IMR-90 (cell line): Measurements from ENCODE around the gene PPP1R12B. TPM values are rescaled to one million over a fixed set of nuclear protein-coding genes. Genes with fewer than 3 reads are reported as not detected.

Experiments
- ATAC-seq: fragments of 200-7000 bp; cut with Tn5 transposase; 2 replicates; pipeline ENCODE4 v1.9.1; 2020; ENCODE audit warnings: low read depth, mild to moderate bottlenecking, moderate library complexity
- BruUV-seq: library from RNA; stranded (reverse); fragments of 400-500 nt; replicated peaks from 2 replicates; lab custom pipeline; 2021; lab: Mats Ljungman, UMichigan
- CTCF ChIA-PET: fragments of 300-600 bp; formaldehyde crosslinking; extraction: SDS; loops from one replicate; lab custom pipeline; 2021; ENCODE audit warnings: antibody characterized with exemption; lab: Yijun Ruan, JAX
- POLR2A ChIA-PET: fragments of 300-600 bp; sonication (Branson Sonifier 250); formaldehyde crosslinking; loops from one replicate; lab custom pipeline; 2022; ENCODE audit warnings: antibody characterized with exemption; ENCODE audit not compliant: unreplicated experiment; lab: Charles Lee
- DNase-seq: peaks from one replicate; pipeline ENCODE4 v3.0.0; 2013
- H2AFZ ChIP-seq: replicated peaks from 2 replicates; pipeline ENCODE3; 2013; ENCODE audit warnings: low read length, mild to moderate bottlenecking; ENCODE audit not compliant: poor library complexity
- H2AK5ac ChIP-seq: 2 replicates; pipeline ENCODE4 v1.6.1; 2013; ENCODE audit warnings: low read depth, low read length, inconsistent platforms
- H2AK9ac ChIP-seq: replicated peaks from 2 replicates; pipeline ENCODE3; 2013; ENCODE audit warnings: mild to moderate bottlenecking, low read depth, low read length, moderate library complexity; ENCODE audit not compliant: poor library complexity
- H2BK120ac ChIP-seq: 2 replicates; pipeline ENCODE4 v1.6.1; 2013; ENCODE audit warnings: low read depth, low read length, inconsistent platforms
- H2BK15ac ChIP-seq: 3 replicates; pipeline ENCODE4 v1.6.1; 2013; ENCODE audit warnings: low read depth, low read length, inconsistent platforms
- H2BK20ac ChIP-seq: 2 replicates; pipeline ENCODE4 v1.6.1; 2013; ENCODE audit warnings: low read depth, mild to moderate bottlenecking, inconsistent platforms, low read length, moderate library complexity
- H2BK5ac ChIP-seq: 2 replicates; pipeline ENCODE4 v1.6.1; 2013; ENCODE audit warnings: mild to moderate bottlenecking, low read depth, low read length, inconsistent platforms; ENCODE audit not compliant: poor library complexity, severe bottlenecking
- H3K14ac ChIP-seq: replicated peaks from 2 replicates; pipeline ENCODE4 v1.6.1; 2013; ENCODE audit warnings: low read depth, low read length, inconsistent platforms
- H3K18ac ChIP-seq: 2 replicates; pipeline ENCODE4 v1.6.1; 2013; ENCODE audit warnings: low read depth, low read length, control low read depth
- H3K23ac ChIP-seq: 2 replicates; pipeline ENCODE4 v1.6.1; 2013; ENCODE audit warnings: low read depth, low read length, inconsistent platforms
- H3K27ac ChIP-seq: 2 replicates; pipeline ENCODE4 v1.5.1; 2013; ENCODE audit warnings: mild to moderate bottlenecking, control low read depth, low read length; ENCODE audit not compliant: insufficient read depth
- H3K27me3 ChIP-seq: 2 replicates; pipeline ENCODE4 v1.6.1; 2013; ENCODE audit warnings: low read length; ENCODE audit not compliant: control insufficient read depth, insufficient read depth
- H3K36me3 ChIP-seq: 2 replicates; pipeline ENCODE4 v1.6.1; 2013; ENCODE audit warnings: low read length, mixed read lengths; ENCODE audit not compliant: control insufficient read depth, insufficient read depth
- H3K4ac ChIP-seq: 2 replicates; pipeline ENCODE4 v1.6.1; 2013; ENCODE audit warnings: low read depth, low read length, inconsistent platforms
- H3K4me1 ChIP-seq: 2 replicates; pipeline ENCODE4 v1.6.1; 2013; ENCODE audit warnings: low read length, mixed read lengths; ENCODE audit not compliant: control insufficient read depth, insufficient read depth
- H3K4me2 ChIP-seq: 2 replicates; pipeline ENCODE4 v1.6.1; 2013; ENCODE audit warnings: low read depth, mild to moderate bottlenecking, control low read depth, low read length, moderate library complexity
- H3K4me3 ChIP-seq: 2 replicates; pipeline ENCODE4 v1.5.1; 2013; ENCODE audit warnings: low read depth, mild to moderate bottlenecking, control low read depth, low read length, moderate library complexity; ENCODE audit not compliant: insufficient read depth
- H3K56ac ChIP-seq: 2 replicates; pipeline ENCODE4 v1.6.1; 2013; ENCODE audit warnings: low read length, inconsistent platforms; ENCODE audit not compliant: insufficient read depth; ENCODE audit errors: extremely low read depth
- H3K79me1 ChIP-seq, 2 experiments: 2 replicates each; pipeline ENCODE4 v1.6.1; 2013; ENCODE audit warnings: low read length in 2 of 2, inconsistent platforms in 1 of 2, low read depth in 1 of 2
- H3K9ac ChIP-seq: 2 replicates; pipeline ENCODE4 v1.6.1; 2013; ENCODE audit warnings: low read depth, low read length, control low read depth
- H3K9me1 ChIP-seq: 2 replicates; pipeline ENCODE4 v1.6.1; 2013; ENCODE audit warnings: low read length, inconsistent platforms; ENCODE audit not compliant: insufficient read depth
- H3K9me3 ChIP-seq: 2 replicates; pipeline ENCODE4 v1.6.1; 2013; ENCODE audit warnings: low read length; ENCODE audit not compliant: control insufficient read depth, insufficient read depth
- H4K20me1 ChIP-seq: 2 replicates; pipeline ENCODE4 v1.6.1; 2013; ENCODE audit warnings: low read length, inconsistent platforms; ENCODE audit not compliant: insufficient read depth
- H4K5ac ChIP-seq: 2 replicates; pipeline ENCODE4 v1.6.1; 2013; ENCODE audit warnings: mild to moderate bottlenecking, low read depth, low read length, control low read depth
- H4K8ac ChIP-seq, 2 experiments: 2 replicates each; pipeline ENCODE4 v1.6.1; 2013; ENCODE audit warnings: low read depth in 2 of 2, low read length in 2 of 2, control low read depth in 1 of 2, inconsistent platforms in 1 of 2
- H4K91ac ChIP-seq: 2 replicates; pipeline ENCODE4 v1.6.1; 2013; ENCODE audit warnings: low read depth, low read length, inconsistent platforms; ENCODE audit not compliant: insufficient read depth
- BHLHE40 ChIP-seq: fragments of 150-350 bp; IDR thresholded peaks from 2 replicates; pipeline ENCODE4 v1.6.1; 2016; ENCODE audit warnings: mild to moderate bottlenecking, low read depth, low read length
- CEBPB ChIP-seq: IDR thresholded peaks from 2 replicates; pipeline ENCODE4 v1.6.1; 2012; ENCODE audit warnings: low read depth, low read length, improper control_type of control experiment
- CHD1 ChIP-seq: IDR thresholded peaks from 2 replicates; pipeline ENCODE4 v1.6.1; 2012; ENCODE audit warnings: low read depth, low read length, improper control_type of control experiment
- CTCF ChIP-seq: conservative IDR thresholded peaks from 2 replicates; pipeline ENCODE4 v1.5.1; 2012; ENCODE audit warnings: mild to moderate bottlenecking, low read depth, low read length, improper control_type of control experiment
- ELK1 ChIP-seq: fragments of 150-350 bp; IDR thresholded peaks from 2 replicates; pipeline ENCODE4 v1.6.1; 2016; ENCODE audit warnings: low read depth, mild to moderate bottlenecking, low read length, moderate library complexity, borderline replicate concordance
- FOS ChIP-seq: fragments of 150-350 bp; IDR thresholded peaks from 2 replicates; pipeline ENCODE4 v1.6.1; 2016; ENCODE audit warnings: low read depth, low read length
- MAFK ChIP-seq: IDR thresholded peaks from 2 replicates; pipeline ENCODE4 v1.6.1; 2012; ENCODE audit warnings: low read depth, low read length, improper control_type of control experiment
- MAZ ChIP-seq: IDR thresholded peaks from 2 replicates; pipeline ENCODE4 v1.6.1; 2012; ENCODE audit warnings: low read depth, mild to moderate bottlenecking, low read length, improper control_type of control experiment, moderate library complexity, borderline replicate concordance
- MXI1 ChIP-seq: IDR thresholded peaks from 2 replicates; pipeline ENCODE4 v1.6.1; 2012; ENCODE audit warnings: low read depth, mild to moderate bottlenecking, low read length, moderate library complexity, borderline replicate concordance
- NFE2L2 ChIP-seq: fragments of 150-350 bp; IDR thresholded peaks from 2 replicates; pipeline ENCODE4 v1.6.1; 2016; ENCODE audit warnings: low read depth, mild to moderate bottlenecking, low read length
- POLR2A ChIP-seq: IDR thresholded peaks from 2 replicates; pipeline ENCODE4 v1.6.1; 2012; ENCODE audit warnings: mild to moderate bottlenecking, low read depth, low read length
- RAD21 ChIP-seq: IDR thresholded peaks from 2 replicates; pipeline ENCODE4 v1.6.1; 2012; ENCODE audit warnings: low read length, improper control_type of control experiment
- RCOR1 ChIP-seq: IDR thresholded peaks from 2 replicates; pipeline ENCODE4 v1.6.1; 2012; ENCODE audit warnings: mild to moderate bottlenecking, low read length, improper control_type of control experiment; ENCODE audit not compliant: insufficient replicate concordance
- RFX5 ChIP-seq: IDR thresholded peaks from 2 replicates; pipeline ENCODE4 v1.8.0; 2012; ENCODE audit warnings: low read depth, mild to moderate bottlenecking, low read length, moderate library complexity
- SMC3 ChIP-seq: fragments of 150-350 bp; IDR thresholded peaks from 2 replicates; pipeline ENCODE4 v1.6.1; 2016; ENCODE audit warnings: low read depth, mild to moderate bottlenecking, antibody characterized with exemption, low read length, moderate library complexity
- USF2 ChIP-seq: fragments of 150-350 bp; IDR thresholded peaks from 2 replicates; pipeline ENCODE4 v1.6.1; 2017; ENCODE audit warnings: mild to moderate bottlenecking, antibody characterized with exemption, low read length, low read depth
- WGBS, 2 experiments: methylation state at CpG; one replicate each; pipeline versions ENCODE4 v1.1.5 to v1.1.7; 2013; ENCODE audit warnings: missing lambda C conversion rate in 2 of 2; ENCODE audit not compliant: insufficient read length in 1 of 2; ENCODE audit errors: extremely low coverage in 2 of 2; 5-methylcytosine and 5-hydroxymethylcytosine counted together
- dilution Hi-C: fragments of 300-500 bp; cut with HindIII; formaldehyde crosslinking; loops from one replicate; pipeline ENCODE4 v1.14.3; 2018; ENCODE audit warnings: low sequenced_read_pairs; ENCODE audit not compliant: unreplicated experiment
- in situ Hi-C: fragments of 300-500 bp; cut with MboI; formaldehyde crosslinking; loops from 3 replicates; pipeline ENCODE4 v1.14.3; 2019; ENCODE audit warnings: low sequenced_read_pairs, inconsistent platforms, mixed read lengths
- intact Hi-C: fragments of 100-400 bp; cut with micrococcal nuclease; formaldehyde crosslinking; loops from 2 replicates; pipeline ENCODE4 v1.10.0; 2022
- polyA plus RNA-seq, 3 experiments: library from polyadenylated mRNA; depleted of rRNA; stranded (reverse); fragments of >200 nt; gene quantifications; 2 replicates each; pipeline ENCODE4 v1.2.3, GENCODE V29; 2012; ENCODE audit warnings: low replicate concordance in 1 of 3
- total RNA-seq: library from RNA; depleted of rRNA; stranded (reverse); fragments of >200 nt; gene quantifications from 2 replicates; pipeline ENCODE4 v1.2.3, GENCODE V29; 2012

The PPP1R12B gene
- total and polyA plus RNA-seq, 2 of the 4 experiments (the other 2 are of a cell fraction) = 8.5 to 12.0 TPM

DNA sequence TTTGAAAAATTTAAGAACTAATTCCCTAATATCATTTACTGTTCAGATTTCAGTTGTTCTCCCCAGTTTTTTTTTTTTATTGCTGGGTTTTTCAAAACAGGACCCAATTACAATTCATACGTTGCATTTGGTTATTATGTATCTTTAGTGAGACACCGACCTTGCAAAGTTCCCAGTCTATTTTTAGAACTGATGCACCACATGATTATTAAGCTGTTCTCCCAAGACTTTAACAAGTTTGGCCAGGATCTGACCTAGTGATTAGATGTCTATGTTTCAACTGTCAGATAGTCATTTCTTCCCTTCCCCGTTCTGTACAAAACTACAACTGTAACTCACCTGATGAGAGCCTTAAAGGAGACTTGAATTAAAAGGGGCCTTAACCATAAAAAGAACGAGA, 14.6 kb upstream of the PPP1R12B start:
- CTCF ChIA-PET = no interaction called here
- BruUV-seq = no TSS peak
- peaks cover 8% of the 10 kb centered on the region for H3K36me3 ChIP-seq

More for the DNA sequence above, 14.6 kb upstream of the PPP1R12B start:
- H4K5ac ChIP-seq = no peak overlapping the region
- TF ChIP-seq RAD21 (no peak), SMC3 (no peak), MAFK (no peak), RFX5 (no peak), BHLHE40 (no peak), FOS (no peak), CEBPB (no peak), CHD1 (no peak), MAZ (no peak), MXI1 (no peak), USF2 (no peak), CTCF (no peak), RCOR1 (no peak), NFE2L2 (no peak), POLR2A (no peak), ELK1 (no peak)
- no peak overlapping the region for H4K8ac ChIP-seq
- no peaks in the 10 kb centered on the region for H3K4me1 ChIP-seq
- H3K56ac ChIP-seq = no peak overlapping the region
- no peak overlapping the region for H2AK9ac ChIP-seq
- H4K20me1 ChIP-seq = no peaks in the 10 kb centered on the region
- H3K9me3 ChIP-seq = no peaks in the 10 kb centered on the region
- dilution Hi-C loops (no loop called here), in situ Hi-C loops (no loop called here), intact Hi-C loops (no loop called here)
- POLR2A ChIA-PET = no interaction called here
- no peak overlapping the region for H2AFZ ChIP-seq
- H3K27me3 ChIP-seq = no peaks in the 10 kb centered on the region
- no peak overlapping the region for H3K4me2 ChIP-seq
- H2BK15ac ChIP-seq = no peak overlapping the region
- H3K4me3 ChIP-seq = no peak overlapping the region
- no peak overlapping the region for H3K23ac ChIP-seq
- H3K14ac ChIP-seq = no peak overlapping the region
- H2BK120ac ChIP-seq = no peak overlapping the region
- peaks cover 8 to 22% of the 10 kb centered on the region in 2 experiments for H3K79me1 ChIP-seq
- H2BK20ac ChIP-seq = no peak overlapping the region
- ATAC-seq (no peak), DNase-seq (no peak)
- no peak overlapping the region for H2AK5ac ChIP-seq
- H3K9me1 ChIP-seq = no peaks in the 10 kb centered on the region
- H4K91ac ChIP-seq = no peak overlapping the region
- no CpG with 5 or more reads among the region's 4 CpGs for WGBS, 2 experiments
- H2BK5ac ChIP-seq = no peak overlapping the region
- no peak overlapping the region for H3K18ac ChIP-seq
- H3K9ac ChIP-seq = no peak overlapping the region
- H3K27ac ChIP-seq = no peak overlapping the region
- H3K4ac ChIP-seq = no peak overlapping the region
